ENCODE measurements around the gene FBXW2. TPM values are rescaled to one million over a fixed set of nuclear protein-coding genes. Genes with fewer than 3 reads are reported as not detected.

FBXW2 gene
- total and polyA plus RNA-seq, 2 donors (not counting 3 experiments of a cell fraction or from before 2014, with no cell fraction given): 32.5 to 70.2 TPM

GRCh38 chr9:120757026-120757913, 35.9 kb downstream of the FBXW2 start:
- BruUV-seq (replicated peaks): no TSS peak
- Histone ChIP-seq H3K9me1 (replicated peaks; ENCODE audit: control insufficient read depth, extremely low read depth, insufficient read depth, low read length) (no peaks in the 10 kb centered on the region), H3K4me2 (ENCODE audit: insufficient read depth, low read length) (no peak overlapping the region), H3K9ac (replicated peaks; ENCODE audit: extremely low read depth, insufficient read depth, low read length) (no peak overlapping the region), H3K4me3 (replicated peaks in 1 of 3; ENCODE audit: insufficient read depth in 1 of 3, low read depth in 1 of 3, low read length in 3 of 3) (no peak overlapping the region), H3K4me1 (ENCODE audit: control insufficient read depth, extremely low read depth, insufficient read depth, low read length) (no peaks in the 10 kb centered on the region), H4K20me1 (replicated peaks; ENCODE audit: control insufficient read depth, extremely low read depth, insufficient read depth, low read length) (no peaks in the 10 kb centered on the region), H3K79me2 (ENCODE audit: control insufficient read depth, insufficient read depth, low read length) (no peaks in the 10 kb centered on the region), H3K36me3 (ENCODE audit: control insufficient read depth in 2 of 2, extremely low read depth in 1 of 2, insufficient read depth in 2 of 2, low read length in 2 of 2) (peaks cover 0 to 6% of the 10 kb centered on the region in 2 experiments), H3K27me3 (ENCODE audit: control insufficient read depth in 2 of 2, insufficient read depth in 2 of 2, low read length in 2 of 2) (no peaks in the 10 kb centered on the region), H3K9me3 (replicated peaks; ENCODE audit: control insufficient read depth, insufficient read depth, low read length) (no peaks in the 10 kb centered on the region), H3K27ac (ENCODE audit: insufficient read depth, low read depth, low read length) (no peak overlapping the region), H2AFZ (ENCODE audit: low read depth, low read length) (no peak overlapping the region)
- FAIRE-seq (no peak), DNase-seq (ENCODE audit: low read depth, low spot score) (no peak)
- intact Hi-C loops (cut with micrococcal nuclease) (loop anchor here (2.0 kb wide), 1 partner anchor 224 kb away; no protein-coding TSS in a partner anchor), dilution Hi-C loops (cut with MboI; ENCODE audit: extremely low pct_ligation_motif_present, low sequenced_read_pairs) (no loop called here)
- POLR2A ChIA-PET: no interaction called here
- CTCF ChIA-PET: interaction anchor here (0.8 to 4.8 kb wide), 14 partner anchors 8 to 369 kb away, joined by 3 to 127 read pairs (median 8); no protein-coding TSS in a partner anchor
- no peak for TF ChIP-seq GATA2 (IDR thresholded peaks at IDR 0.05; ENCODE audit: insufficient read depth, insufficient read length, low read depth, low read length)
- TF ChIP-seq POLR2AphosphoS5 (IDR thresholded peaks at IDR 0.05; ENCODE audit: insufficient read depth, low read depth, low read length): no peak
- TF ChIP-seq MYC (IDR thresholded peaks at IDR 0.05; ENCODE audit: low read depth, low read length): no peak
- TF ChIP-seq MAX (IDR thresholded peaks at IDR 0.05; ENCODE audit: insufficient read depth, insufficient read length): no peak
- no peak for TF ChIP-seq CTCF (IDR thresholded peaks at IDR 0.05; ENCODE audit: extremely low read depth in 1 of 2, insufficient read depth in 1 of 2, low read depth in 1 of 2, low read length in 2 of 2)
